ENCODE data around the gene TRNT1.

DNA sequence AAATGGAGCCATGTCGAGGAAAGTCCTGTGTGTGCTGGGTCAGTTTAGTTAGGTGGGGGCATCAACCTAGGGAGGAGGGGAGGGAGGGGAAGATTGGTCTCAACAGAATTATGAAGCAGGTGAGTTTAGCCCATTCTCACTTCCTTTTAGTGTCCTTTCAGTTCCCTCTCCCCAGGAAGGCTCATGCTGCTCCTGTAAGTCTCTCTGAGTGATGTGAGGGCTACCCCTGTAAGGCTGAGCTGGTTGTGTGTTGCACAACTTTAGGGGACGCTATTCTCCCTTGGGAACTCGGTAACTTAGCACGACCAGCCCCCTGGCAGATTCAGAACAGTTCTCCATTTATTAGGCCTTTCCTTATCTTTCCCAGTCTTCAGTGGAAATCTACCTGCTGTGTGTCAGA is 37.7 kb upstream of the TRNT1 start:
- TF ChIP-seq CTCF (IDR thresholded peaks at IDR 0.05 in 2 of 3, conservative IDR thresholded peaks at IDR 0.05 in 1 of 3; ENCODE audit: borderline replicate concordance in 1 of 3, insufficient read depth in 1 of 3, low read depth in 2 of 3, low read length in 2 of 3) (no peak), YY1 (IDR thresholded peaks at IDR 0.05; ENCODE audit: extremely low read depth, insufficient replicate concordance, low read depth, low read length) (no peak), POLR2AphosphoS5 (IDR thresholded peaks at IDR 0.05; ENCODE audit: low read depth, low read length) (no peak), ZNF274 (IDR thresholded peaks at IDR 0.05; ENCODE audit: low read depth, low read length) (no peak)
